Keratinocyte (primary cell): Measurements from ENCODE around the gene XKR3. TPM values are rescaled to one million over a fixed set of nuclear protein-coding genes. Genes with fewer than 3 reads are reported as not detected.
"Not testable (repeated sequence)": the region's sequence is repeated elsewhere in the genome, so short reads cannot be mapped to it uniquely, and the experiment has no call there.

Experiments used
- DNase-seq: peaks from one replicate; pipeline ENCODE4 v3.0.0-alpha.2; 2011; ENCODE audit warnings: low read depth, missing footprints, low spot score
- FAIRE-seq: peaks from 2 replicates; lab custom pipeline; 2011; peaks lifted over from hg19 to GRCh38; lab: Jason Lieb, UNC
- H2AFZ ChIP-seq: 2 replicates; pipeline ENCODE4 v1.6.0; 2012; ENCODE audit warnings: low read length, control low read depth, inconsistent platforms; ENCODE audit not compliant: control insufficient read depth
- H3K27ac ChIP-seq: 2 replicates; pipeline ENCODE4 v1.5.1; 2011; ENCODE audit warnings: low read length; ENCODE audit not compliant: control insufficient read depth, insufficient read depth
- H3K27me3 ChIP-seq: 3 replicates; pipeline ENCODE4 v1.6.0; 2011; ENCODE audit warnings: low read length; ENCODE audit not compliant: control insufficient read depth, insufficient read depth; ENCODE audit errors: extremely low read depth
- H3K36me3 ChIP-seq, 2 experiments: 2 replicates in 1 of 2; 3 replicates in 1 of 2; pipeline ENCODE4 v1.5.1; 2011; ENCODE audit warnings: low read length in 2 of 2, mild to moderate bottlenecking in 1 of 2; ENCODE audit not compliant: control insufficient read depth in 2 of 2, insufficient read depth in 2 of 2; ENCODE audit errors: extremely low read depth in 1 of 2
- H3K4me1 ChIP-seq: 3 replicates; pipeline ENCODE4 v1.5.1; 2011; ENCODE audit warnings: low read length; ENCODE audit not compliant: control insufficient read depth, insufficient read depth; ENCODE audit errors: extremely low read depth
- H3K4me2 ChIP-seq: 3 replicates; pipeline ENCODE4 v1.6.0; 2011; ENCODE audit warnings: low read depth, low read length; ENCODE audit not compliant: control insufficient read depth, insufficient read depth; ENCODE audit errors: extremely low read depth
- H3K4me3 ChIP-seq, 3 experiments: fragments of 200-600 bp in 1 of 3; sonication (generic) in 1 of 3; 2 replicates in 2 of 3; 3 replicates in 1 of 3; pipeline ENCODE4 v1.5.1; 2011 to 2016; ENCODE audit warnings: low read length in 3 of 3, mild to moderate bottlenecking in 3 of 3, control low read depth in 2 of 3, inconsistent platforms in 1 of 3, low read depth in 1 of 3, mixed read lengths in 1 of 3, mixed run types in 1 of 3, moderate library complexity in 1 of 3; ENCODE audit not compliant: control insufficient read depth in 2 of 3, insufficient read depth in 2 of 3; ENCODE audit errors: extremely low read depth in 1 of 3
- H3K79me2 ChIP-seq: 2 replicates; pipeline ENCODE4 v1.6.0; 2012; ENCODE audit warnings: low read length; ENCODE audit not compliant: control insufficient read depth, insufficient read depth
- H3K9ac ChIP-seq: 3 replicates; pipeline ENCODE4 v1.6.0; 2011; ENCODE audit warnings: low read length; ENCODE audit not compliant: control insufficient read depth, insufficient read depth; ENCODE audit errors: extremely low read depth
- H3K9me1 ChIP-seq: 3 replicates; pipeline ENCODE4 v1.6.0; 2011; ENCODE audit warnings: low read length; ENCODE audit not compliant: control insufficient read depth, insufficient read depth; ENCODE audit errors: extremely low read depth
- H3K9me3 ChIP-seq: 2 replicates; pipeline ENCODE4 v1.5.1; 2012; ENCODE audit warnings: low read depth, low read length; ENCODE audit not compliant: control insufficient read depth
- H4K20me1 ChIP-seq: 3 replicates; pipeline ENCODE4 v1.6.0; 2011; ENCODE audit warnings: low read length; ENCODE audit not compliant: control insufficient read depth, insufficient read depth; ENCODE audit errors: extremely low read depth
- CTCF ChIP-seq, 3 experiments: IDR thresholded peaks in 1 of 3; conservative IDR thresholded peaks in 1 of 3; optimal IDR thresholded peaks in 1 of 3; 2 replicates in 2 of 3; 3 replicates in 1 of 3; pipeline versions ENCODE3 to v1.5.1; 2011; ENCODE audit warnings: low read length in 3 of 3, mild to moderate bottlenecking in 3 of 3, moderate library complexity in 2 of 3, control low read depth in 1 of 3, inconsistent platforms in 1 of 3; ENCODE audit not compliant: insufficient read depth in 2 of 3; ENCODE audit errors: extremely low read depth in 1 of 3
- EZH2 ChIP-seq: IDR thresholded peaks from one replicate; pipeline ENCODE4 v1.6.1; 2012; ENCODE audit warnings: inconsistent platforms, mild to moderate bottlenecking, low read length, moderate library complexity
- dilution Hi-C: fragments of 300-500 bp; cut with MboI; formaldehyde crosslinking; loops from one replicate; pipeline ENCODE4 v1.7.0; 2020; ENCODE audit warnings: low sequenced_read_pairs; ENCODE audit not compliant: extremely low pct_ligation_motif_present
- polyA plus RNA-seq, 5 experiments: library from polyadenylated mRNA; depleted of rRNA in 3 of 5; stranded (reverse) in 3 of 5; stranded (forward) in 1 of 5; unstranded in 1 of 5; fragments of >200 nt; gene quantifications; 1 replicate in 1 of 5; 2 replicates in 3 of 5; 3 replicates in 1 of 5; pipeline versions ENCODE4 v1.2.1 to v1.2.3, GENCODE V29; 2011 to 2012; ENCODE audit warnings: missing spikeins in 2 of 5, low read depth in 1 of 5, low replicate concordance in 1 of 5

XKR3 gene
- polyA plus RNA-seq, 1 donor (not counting 4 experiments of a cell fraction or from before 2014, with no cell fraction given), result not detected

DNA sequence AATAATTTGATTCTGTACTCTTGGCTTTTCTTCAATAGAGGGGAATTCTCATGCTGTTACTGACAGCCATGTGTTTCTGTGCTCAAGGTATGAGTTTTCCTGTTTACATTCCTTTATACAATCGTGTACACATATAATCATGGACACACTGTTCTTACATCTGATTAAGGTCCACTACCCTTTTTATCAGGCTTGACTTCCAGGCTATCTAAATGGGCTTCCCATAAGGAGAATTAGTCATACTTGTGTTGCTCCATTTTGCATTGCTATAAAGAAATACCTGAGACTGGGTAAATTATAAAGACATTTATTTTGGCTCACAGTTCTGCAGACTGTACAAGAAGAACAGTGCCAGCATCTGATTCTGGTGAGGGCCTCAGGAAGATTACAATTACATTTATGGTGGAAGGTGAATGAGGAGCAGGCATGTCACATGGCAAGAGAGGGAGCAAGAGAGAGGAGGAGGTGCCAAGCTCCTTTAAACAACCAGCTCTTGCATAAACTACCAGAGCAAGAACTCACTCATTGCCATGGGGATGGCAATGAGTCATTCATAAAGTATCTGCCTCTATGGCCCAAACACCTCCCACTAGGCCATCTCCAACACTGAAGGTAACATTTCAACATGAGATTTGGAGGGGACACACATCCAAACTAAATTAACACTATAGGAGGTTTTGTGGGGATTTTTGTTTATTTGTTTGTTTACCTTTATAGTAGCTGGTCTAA lies 26.2 kb upstream of the XKR3 start:
- H3K4me3 ChIP-seq, DNase-seq, H3K79me2 ChIP-seq, H2AFZ ChIP-seq, H3K9me1 ChIP-seq, FAIRE-seq, H3K9me3 ChIP-seq, H3K4me1 ChIP-seq, H3K36me3 ChIP-seq, H4K20me1 ChIP-seq, H3K4me2 ChIP-seq, dilution Hi-C loops, H3K9ac ChIP-seq, H3K27me3 ChIP-seq, H3K27ac ChIP-seq: not testable (repeated sequence)

GRCh38 chr22:16847271-16847670 lies 22.1 kb upstream of the XKR3 start:
- no peaks in the 10 kb centered on the region for H3K9me1 ChIP-seq
- DNase-seq, result no peak
- H3K27ac ChIP-seq, result no peak overlapping the region
- H2AFZ ChIP-seq, result no peak overlapping the region
- H4K20me1 ChIP-seq, result no peaks in the 10 kb centered on the region
- TF ChIP-seq CTCF (optimal IDR thresholded peaks at IDR 0.05 in 1 of 3, IDR thresholded peaks at IDR 0.05 in 1 of 3, conservative IDR thresholded peaks at IDR 0.05 in 1 of 3; ENCODE audit: extremely low read depth in 1 of 3, insufficient read depth in 2 of 3, low read length in 3 of 3), result no peak
- TF ChIP-seq EZH2, result no peak
- dilution Hi-C loops, result no loop called here
- FAIRE-seq, result no peak
- H3K4me1 ChIP-seq, result no peaks in the 10 kb centered on the region
- H3K4me3 ChIP-seq, result no peak overlapping the region
- H3K9me3 ChIP-seq, result peaks cover 4% of the 10 kb centered on the region
- H3K36me3 ChIP-seq, result no peaks in the 10 kb centered on the region
- no peak overlapping the region for H3K4me2 ChIP-seq
- no peak overlapping the region for H3K9ac ChIP-seq
- H3K79me2 ChIP-seq, result no peaks in the 10 kb centered on the region
- H3K27me3 ChIP-seq, result no peaks in the 10 kb centered on the region

- no peak overlapping the region for H3K9ac ChIP-seq
- no peaks in the 10 kb centered on the region for H3K79me2 ChIP-seq
- no peak for TF ChIP-seq CTCF (optimal IDR thresholded peaks at IDR 0.05 in 1 of 3, IDR thresholded peaks at IDR 0.05 in 1 of 3, conservative IDR thresholded peaks at IDR 0.05 in 1 of 3; ENCODE audit: extremely low read depth in 1 of 3, insufficient read depth in 2 of 3, low read length in 3 of 3)
- TF ChIP-seq EZH2, result no peak
- FAIRE-seq (no peak), DNase-seq (no peak)
- no peaks in the 10 kb centered on the region for H3K36me3 ChIP-seq
- no peaks in the 10 kb centered on the region for H4K20me1 ChIP-seq
- no peak overlapping the region for H3K4me2 ChIP-seq
- no peak overlapping the region for H3K27ac ChIP-seq
- no peaks in the 10 kb centered on the region for H3K9me1 ChIP-seq
- no peak overlapping the region for H3K4me3 ChIP-seq
- H2AFZ ChIP-seq, result no peak overlapping the region
- H3K9me3 ChIP-seq, result peaks cover 4% of the 10 kb centered on the region
- no peaks in the 10 kb centered on the region for H3K27me3 ChIP-seq
- dilution Hi-C loops, result no loop called here
- no peaks in the 10 kb centered on the region for H3K4me1 ChIP-seq
Observed at GRCh38 chr22:16845881-16846280, 20.7 kb upstream of the XKR3 start.
